GM12878 (cell line): ENCODE results near the gene ZNF655. TPM values are rescaled to one million over a fixed set of nuclear protein-coding genes. Genes with fewer than 3 reads are reported as not detected.
A peak's percentile ranks its signal among the peaks of the same experiment; 100 is the strongest.

Source experiments
- ATAC-seq: fragments of 200-7000 bp; cut with Tn5 transposase; 3 replicates; pipeline ENCODE4 v1.9.1; 2020; ENCODE audit warnings: mild to moderate bottlenecking, moderate library complexity
- BruUV-seq: library from RNA; stranded (reverse); fragments of 400-500 nt; replicated peaks from 2 replicates; lab custom pipeline; 2021; lab: Mats Ljungman, UMichigan
- CTCF ChIA-PET: fragments of 300-600 bp; sonication (Branson Sonifier 250); formaldehyde crosslinking; extraction: SDS; loops from one replicate; lab custom pipeline; 2021; ENCODE audit warnings: inconsistent platforms; lab: Yijun Ruan, JAX
- POLR2A ChIA-PET: fragments of 350-600 bp; formaldehyde crosslinking; extraction: SDS; loops from one replicate; lab custom pipeline; 2021; ENCODE audit warnings: inconsistent platforms; lab: Charles Lee
- RAD21 ChIA-PET: fragments of 300-600 bp; sonication (Branson Sonifier 250); formaldehyde crosslinking; loops from one replicate; lab custom pipeline; 2023; ENCODE audit warnings: antibody characterized with exemption; ENCODE audit not compliant: unreplicated experiment; lab: Charles Lee
- SMC1A ChIA-PET: fragments of 300-600 bp; sonication (Branson Sonifier 250); formaldehyde crosslinking; loops from one replicate; lab custom pipeline; 2023; ENCODE audit not compliant: unreplicated experiment, uncharacterized antibody; lab: Charles Lee
- DNase-seq: peaks from one replicate; pipeline ENCODE4 v3.0.0-alpha.2; 2011; ENCODE audit warnings: low read depth, low spot score
- FAIRE-seq: peaks from 3 replicates; lab custom pipeline; 2011; peaks lifted over from hg19 to GRCh38; lab: Jason Lieb, UNC
- H2AFZ ChIP-seq: 2 replicates; pipeline ENCODE4 v1.6.0; 2011; ENCODE audit warnings: low read depth, low read length, control low read depth; ENCODE audit not compliant: control insufficient read depth
- H3K27ac ChIP-seq: 2 replicates; pipeline ENCODE4 v1.5.1; 2011; ENCODE audit warnings: control low read depth; ENCODE audit not compliant: control insufficient read depth, insufficient read depth
- H3K27me3 ChIP-seq, 2 experiments: replicated peaks in 1 of 2; 2 replicates each; pipeline versions ENCODE4 v1.6.0 to v1.6.1; 2011; ENCODE audit warnings: low read length in 1 of 2; ENCODE audit not compliant: control insufficient read depth in 2 of 2, insufficient read depth in 2 of 2
- H3K36me3 ChIP-seq, 2 experiments: 2 replicates each; pipeline ENCODE4 v1.5.1; 2011; ENCODE audit warnings: low read length in 1 of 2; ENCODE audit not compliant: control insufficient read depth in 2 of 2, insufficient read depth in 2 of 2
- H3K4me1 ChIP-seq: 2 replicates; pipeline ENCODE4 v1.6.1; 2011; ENCODE audit warnings: mild to moderate bottlenecking, low read length, moderate library complexity, mixed read lengths; ENCODE audit not compliant: control insufficient read depth, insufficient read depth
- H3K4me2 ChIP-seq: 2 replicates; pipeline ENCODE4 v1.6.0; 2011; ENCODE audit warnings: control low read depth; ENCODE audit not compliant: control insufficient read depth, insufficient read depth
- H3K4me3 ChIP-seq: fragments of 200-600 bp; sonication (generic); 2 replicates; pipeline ENCODE4 v1.5.1; 2016
- H3K79me2 ChIP-seq: 2 replicates; pipeline ENCODE4 v1.6.0; 2011; ENCODE audit warnings: low read length; ENCODE audit not compliant: control insufficient read depth, insufficient read depth
- H3K9ac ChIP-seq: 2 replicates; pipeline ENCODE4 v1.8.0; 2011; ENCODE audit warnings: low read length, control low read depth, mixed read lengths; ENCODE audit not compliant: control insufficient read depth, insufficient read depth
- H3K9me3 ChIP-seq: replicated peaks from 3 replicates; pipeline ENCODE4 v1.5.1; 2011; ENCODE audit warnings: mild to moderate bottlenecking, low read length; ENCODE audit not compliant: control insufficient read depth, insufficient read depth
- H4K20me1 ChIP-seq: 2 replicates; pipeline ENCODE4 v1.6.0; 2011; ENCODE audit not compliant: control insufficient read depth, insufficient read depth
- BACH1 ChIP-seq: fragments of 450-650 bp; IDR thresholded peaks from 2 replicates; pipeline ENCODE4 v1.6.1; 2017; ENCODE audit warnings: mild to moderate bottlenecking, borderline replicate concordance
- DPF2 ChIP-seq: fragments of 450-650 bp; IDR thresholded peaks from 2 replicates; pipeline ENCODE4 v1.6.1; 2017; ENCODE audit warnings: mild to moderate bottlenecking
- ESRRA ChIP-seq: IDR thresholded peaks from 2 replicates; pipeline ENCODE4 v1.6.1; 2012; ENCODE audit warnings: mild to moderate bottlenecking, low read length, improper control_type of control experiment
- KDM1A ChIP-seq: fragments of 200-600 bp; sonication (generic); IDR thresholded peaks from 2 replicates; pipeline ENCODE4 v1.6.1; 2016; ENCODE audit warnings: borderline replicate concordance
- KLF5 ChIP-seq: fragments of 450-650 bp; IDR thresholded peaks from 2 replicates; pipeline ENCODE4 v1.6.1; 2014; ENCODE audit warnings: mild to moderate bottlenecking; ENCODE audit not compliant: partially characterized antibody
- LARP7 ChIP-seq: fragments of 450-650 bp; IDR thresholded peaks from 2 replicates; pipeline ENCODE4 v1.6.1; 2017; ENCODE audit warnings: mild to moderate bottlenecking
- MLLT1 ChIP-seq: fragments of 450-650 bp; IDR thresholded peaks from 2 replicates; pipeline ENCODE4 v1.6.1; 2016; ENCODE audit warnings: mild to moderate bottlenecking
- NR2C1 ChIP-seq: fragments of 450-650 bp; IDR thresholded peaks from 2 replicates; pipeline ENCODE4 v1.6.1; 2017; ENCODE audit warnings: antibody characterized with exemption, mild to moderate bottlenecking, moderate library complexity
- RELA ChIP-seq: fragments of 450-650 bp; IDR thresholded peaks from 2 replicates; pipeline ENCODE4 v1.8.0; 2014; ENCODE audit warnings: borderline replicate concordance; ENCODE audit not compliant: partially characterized antibody
- RUNX3 ChIP-seq: IDR thresholded peaks from 2 replicates; pipeline ENCODE4 v1.6.1; 2012; ENCODE audit warnings: low read length, inconsistent platforms
- SRF ChIP-seq, 2 experiments: IDR thresholded peaks; 2 replicates each; pipeline ENCODE4 v1.6.1; 2011; ENCODE audit warnings: low read depth in 2 of 2, low read length in 2 of 2, mild to moderate bottlenecking in 1 of 2, moderate library complexity in 1 of 2
- ZNF384 ChIP-seq: IDR thresholded peaks from 2 replicates; pipeline ENCODE4 v1.6.1; 2012; ENCODE audit warnings: low read depth, mild to moderate bottlenecking, low read length, improper control_type of control experiment, borderline replicate concordance
- WGBS: methylation state at CpG from one replicate; pipeline ENCODE4 v1.1.6; 2016; ENCODE audit warnings: low lambda C conversion rate; ENCODE audit not compliant: insufficient replicate concordance, insufficient coverage; ENCODE audit errors: missing lambda C conversion rate; 5-methylcytosine and 5-hydroxymethylcytosine counted together
- in situ Hi-C: fragments of 300-500 bp; cut with MboI; formaldehyde crosslinking; loops from 9 replicates; pipeline ENCODE4 v1.14.3; 2018; ENCODE audit warnings: mixed read lengths
- intact Hi-C: fragments of 100-400 bp; cut with micrococcal nuclease; formaldehyde crosslinking; loops from one replicate; pipeline ENCODE4 v1.14.2; 2022; ENCODE audit not compliant: unreplicated experiment
- polyA plus RNA-seq, 11 experiments: library from polyadenylated mRNA; depleted of rRNA in 4 of 11; unstranded in 6 of 11; stranded (reverse) in 5 of 11; fragments of >200 nt; fragmentation: Nextera tagmentation in 4 of 11; fragmentation: Illumina TruSeq in 1 of 11; extraction: Ambion mirVana in 4 of 11; extraction: Trizol in 1 of 11; gene quantifications; 1 replicate in 1 of 11; 2 replicates in 10 of 11; pipeline versions ENCODE4 v1.2.1 to v1.2.3, GENCODE V29; 2011 to 2016; ENCODE audit warnings: inconsistent platforms in 2 of 11, missing spikeins in 2 of 11, low read depth in 1 of 11
- total RNA-seq, 4 experiments: library from RNA; depleted of rRNA in 3 of 4; stranded (reverse); fragments of >200 nt in 3 of 4; fragmentation: Illumina TruSeq in 1 of 4; extraction: Trizol in 1 of 4; gene quantifications; 2 replicates each; pipeline versions ENCODE4 v1.2.1 to v1.2.3, GENCODE V29; 2013 to 2021

Gene ZNF655
- total and polyA plus RNA-seq, 10 of the 15 experiments (the other 5 are each of a cell fraction or from before 2014, with no cell fraction given): 14.5 to 107 (median 52.8) TPM

GRCh38 chr7:99607548-99607947 is 49.1 kb downstream of the ZNF655 start (continued):
- TF ChIP-seq MLLT1: no peak
- TF ChIP-seq ZNF384: no peak
- TF ChIP-seq DPF2: no peak
- no peak for TF ChIP-seq LARP7
- no peak for TF ChIP-seq BACH1
- TF ChIP-seq RUNX3: no peak
- no peak for TF ChIP-seq SRF (IDR thresholded peaks at IDR 0.05; ENCODE audit: low read depth in 2 of 2, low read length in 2 of 2)

GRCh38 chr7:99614495-99614894 is 56.1 kb downstream of the ZNF655 start:
- in situ Hi-C loops (no loop called here), intact Hi-C loops (loop anchor here (10.0 kb wide), 1 partner anchor 150 kb away; the partner anchor contains the start of gene ATP5MF)
- no peak overlapping the region for H2AFZ ChIP-seq

More at GRCh38 chr7:99614495-99614894, 56.1 kb downstream of the ZNF655 start:
- ATAC-seq (no peak), DNase-seq (no peak), FAIRE-seq (no peak)
- WGBS: 54% methylated on average over 3 of the region's 3 CpGs
- ChIA-PET RAD21 (no interaction called here), POLR2A (no interaction called here), SMC1A (no interaction called here), CTCF (no interaction called here)
- TF ChIP-seq RELA: no peak
- no peak for TF ChIP-seq KLF5
- TF ChIP-seq RUNX3: peak; percentile 52; the same call in 1 of the 2 replicates
- no peak for TF ChIP-seq NR2C1
- no peak for TF ChIP-seq KDM1A
- no peak for TF ChIP-seq ESRRA
- Histone ChIP-seq H4K20me1 (no peaks in the 10 kb centered on the region), H3K9ac (no peak overlapping the region), H3K27ac (no peak overlapping the region), H3K4me2 (no peak overlapping the region), H3K27me3 (peaks cover 0 to 2% of the 10 kb centered on the region in 2 experiments; a peak in 1 of 4 replicates), H3K36me3 (peaks cover 0 to 9% of the 10 kb centered on the region in 2 experiments; a peak in 3 of 4 replicates), H3K9me3 (peaks cover 2% of the 10 kb centered on the region; the same call in 1 of the 3 replicates), H3K4me1 (peaks cover 2% of the 10 kb centered on the region; the same call in 1 of the 2 replicates), H3K79me2 (peaks cover 18% of the 10 kb centered on the region), H3K4me3 (no peak overlapping the region)
- no TSS peak for BruUV-seq
